ENCODE measurements around the gene CIB4. TPM values are rescaled to one million over a fixed set of nuclear protein-coding genes. Genes with fewer than 3 reads are reported as not detected.

Gene CIB4
- total RNA-seq, 1 donor from 2014 or later = not detected

- DNase-seq (ENCODE audit: low spot score) = no peak
Measured at GRCh38 chr2:26609205-26609631, 31.9 kb downstream of the CIB4 start.

- no peak for DNase-seq (ENCODE audit: low spot score)
Measured at GRCh38 chr2:26608557-26608956, 32.6 kb downstream of the CIB4 start.

GRCh38 chr2:26607698-26608097 is 33.5 kb downstream of the CIB4 start:
- no peak for DNase-seq (ENCODE audit: low spot score)

GRCh38 chr2:26606847-26607190 is 34.3 kb downstream of the CIB4 start:
- DNase-seq (ENCODE audit: low spot score) = no peak

- no peak for DNase-seq (ENCODE audit: low spot score)
Measured at GRCh38 chr2:26605999-26606846, 34.9 kb downstream of the CIB4 start.

GRCh38 chr2:26605195-26605998 is 35.8 kb downstream of the CIB4 start:
- DNase-seq (ENCODE audit: low spot score) = peak; percentile 61

GRCh38 chr2:26602575-26602974 is 38.6 kb downstream of the CIB4 start:
- no peak for DNase-seq (ENCODE audit: low spot score)

GRCh38 chr2:26599387-26599786 is 41.8 kb downstream of the CIB4 start:
- DNase-seq (ENCODE audit: low spot score) = no peak

GRCh38 chr2:26598996-26599373 is 42.2 kb downstream of the CIB4 start:
- DNase-seq (ENCODE audit: low spot score) = no peak

- DNase-seq (ENCODE audit: low spot score) = no peak
Measured at GRCh38 chr2:26598336-26598995, 42.7 kb downstream of the CIB4 start.

GRCh38 chr2:26597197-26597596 is 44.0 kb downstream of the CIB4 start:
- no peak for DNase-seq (ENCODE audit: low spot score)

GRCh38 chr2:26595146-26595545 is 46.0 kb downstream of the CIB4 start:
- no peak for DNase-seq (ENCODE audit: low spot score)

GRCh38 chr2:26591619-26592505 is 49.3 kb downstream of the CIB4 start:
- DNase-seq (ENCODE audit: low spot score) = no peak

- no peak for DNase-seq (ENCODE audit: low spot score)
Measured at GRCh38 chr2:26590980-26591618, 50.1 kb downstream of the CIB4 start.

GRCh38 chr2:26590508-26590907 is 50.7 kb downstream of the CIB4 start:
- no peak for DNase-seq (ENCODE audit: low spot score)

- no peak for DNase-seq (ENCODE audit: low spot score)
Measured at GRCh38 chr2:26588576-26588975, 52.6 kb downstream of the CIB4 start.

GRCh38 chr2:26587994-26588393 is 53.2 kb downstream of the CIB4 start:
- DNase-seq (ENCODE audit: low spot score) = no peak

GRCh38 chr2:26585966-26586365 is 55.2 kb downstream of the CIB4 start:
- DNase-seq (ENCODE audit: low spot score) = no peak

- no peak for DNase-seq (ENCODE audit: low spot score)
Measured at GRCh38 chr2:26585100-26585499, 56.1 kb downstream of the CIB4 start.

- DNase-seq (ENCODE audit: low spot score) = no peak
Measured at GRCh38 chr2:26584656-26585055, 56.5 kb downstream of the CIB4 start.

GRCh38 chr2:26584191-26584590 is 57.0 kb downstream of the CIB4 start:
- DNase-seq (ENCODE audit: low spot score) = no peak
